ENCODE results near the gene CALCB.

The CALCB gene

DNA sequence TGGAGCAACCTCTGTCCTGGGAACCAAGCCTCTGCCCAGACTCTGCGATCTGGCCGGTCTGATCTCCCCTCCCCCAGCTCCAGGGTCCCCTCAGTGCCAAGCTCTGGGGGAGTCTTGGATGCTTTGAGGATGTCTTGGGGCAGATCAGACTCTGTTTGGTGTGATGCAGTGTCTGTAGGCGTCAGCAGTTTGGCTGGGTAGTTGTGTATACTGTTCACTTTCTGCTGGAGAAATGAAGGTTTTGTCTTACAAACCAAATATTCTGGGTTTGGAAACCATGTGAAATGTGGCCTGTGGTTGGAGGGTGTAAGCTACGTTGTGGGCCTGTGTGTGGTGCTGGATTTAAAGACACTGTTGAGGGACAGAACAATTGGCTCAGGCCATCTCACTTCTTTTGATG lies 46.0 kb downstream of the CALCB start:
- no peak for DNase-seq

DNA sequence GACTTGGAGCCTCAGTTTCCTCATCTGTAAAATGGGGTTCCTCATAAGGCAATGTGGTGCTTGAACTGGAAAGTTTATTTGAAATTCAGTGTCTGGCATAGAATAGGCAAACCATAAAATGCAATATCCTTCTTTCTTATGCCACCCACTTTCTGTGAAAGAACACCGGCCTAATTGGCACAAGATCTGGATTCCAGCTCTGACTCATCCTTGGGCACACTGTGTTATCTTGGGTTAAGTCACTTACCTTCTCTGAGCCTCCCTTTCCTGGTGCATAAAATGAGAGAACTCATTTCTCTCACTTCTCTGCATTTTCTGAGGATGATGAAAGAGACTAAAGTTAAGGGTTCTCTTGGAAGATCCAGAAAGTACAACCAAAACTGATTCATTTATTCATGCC lies 46.4 kb downstream of the CALCB start:
- no peak for DNase-seq

DNA sequence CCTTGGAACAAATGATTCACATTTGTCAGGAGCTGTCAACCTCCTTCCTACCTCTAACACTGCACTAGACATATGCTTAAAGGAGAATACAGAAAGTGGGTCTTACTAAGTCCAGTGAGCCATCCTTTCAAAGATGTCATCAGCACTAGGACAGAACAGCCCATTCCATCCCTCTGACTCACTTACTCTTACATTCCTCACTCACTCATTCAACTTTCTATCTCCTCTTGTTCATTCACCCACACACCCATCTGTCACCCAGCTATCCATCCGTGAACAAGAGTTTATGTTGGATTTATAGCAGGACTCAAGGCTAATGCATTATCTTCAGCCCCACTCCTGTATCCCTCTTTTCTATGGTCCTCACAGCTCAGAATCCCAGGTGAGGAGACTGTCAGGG lies 50.5 kb downstream of the CALCB start:
- no peak for DNase-seq

DNA sequence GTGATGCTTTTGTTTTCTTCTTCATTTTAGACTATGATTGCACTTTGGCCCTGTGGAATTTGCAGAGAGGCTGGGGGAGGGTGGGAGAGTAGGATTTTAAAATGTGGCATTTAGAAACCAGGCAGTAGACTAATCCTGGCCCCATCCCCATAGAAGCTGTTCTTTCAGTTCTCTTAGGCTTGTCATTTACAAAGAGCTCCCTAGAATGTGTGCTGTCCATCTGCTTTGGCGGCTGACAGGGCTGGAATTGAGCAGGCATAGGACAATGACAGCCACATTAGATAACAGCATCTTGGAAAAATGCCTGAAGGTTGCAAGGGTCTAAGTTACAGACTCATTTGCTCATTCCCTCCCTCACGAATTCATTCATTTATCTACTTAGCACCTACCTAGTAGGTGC lies 51.1 kb downstream of the CALCB start:
- no peak for DNase-seq

- no peak for DNase-seq
Measured at GRCh38 chr11:15127341-15127740, 53.9 kb downstream of the CALCB start.

Data from inflammatory macrophage treated with lipopolysaccharide for 4 hours (primary cell).